NOMO-1 (cell line): ENCODE results near the gene STON1.
A peak's percentile ranks its signal among the peaks of the same experiment; 100 is the strongest.
"Not testable (repeated sequence)": the region's sequence is repeated elsewhere in the genome, so short reads cannot be mapped to it uniquely, and the experiment has no call there.

Experiments used
- DNase-seq, 2 experiments: peaks; one replicate each; lab custom pipeline; 2025; ENCODE audit not compliant: unreplicated experiment in 2 of 2; lab: John Stamatoyannopoulos, UW

STON1 gene

DNA sequence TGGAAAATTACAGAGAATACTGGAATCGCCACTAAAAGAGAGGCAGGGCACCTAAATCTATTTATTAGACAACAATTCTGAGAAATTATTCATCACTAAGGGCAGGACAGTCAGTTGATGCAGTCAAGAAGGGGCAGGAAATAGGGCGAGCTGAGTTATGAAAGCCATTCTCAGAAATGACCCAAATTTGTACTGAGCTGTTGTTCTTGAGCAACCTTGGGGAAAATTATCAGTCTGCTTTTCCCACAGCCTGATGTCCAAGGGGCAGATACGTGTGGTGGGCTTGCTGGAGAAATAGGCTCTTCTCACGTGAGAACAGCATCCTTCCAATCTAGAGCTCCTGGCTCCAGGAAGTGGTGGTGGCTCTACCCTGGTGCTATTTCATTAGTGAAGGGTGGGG lies 38.6 kb downstream of the STON1 start:
- DNase-seq: no peak

DNA sequence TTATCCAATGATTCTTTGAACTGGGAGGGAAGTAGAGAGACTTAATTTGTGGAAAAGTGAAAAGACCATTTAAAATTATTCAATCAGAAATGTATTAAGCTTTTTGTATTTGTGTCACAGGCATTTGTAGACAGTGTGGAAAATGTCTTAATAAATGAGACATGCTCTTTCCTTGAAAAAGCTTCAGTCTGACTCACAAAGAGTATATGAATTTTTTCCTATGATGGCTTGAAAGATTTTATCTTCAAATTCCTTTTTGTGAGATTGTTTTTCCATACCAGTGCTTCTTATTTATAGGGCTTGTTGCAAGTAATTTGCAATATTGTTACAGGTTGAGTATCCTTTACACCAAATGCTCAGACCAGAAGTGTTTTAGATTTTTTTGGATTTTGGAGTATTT lies 39.5 kb downstream of the STON1 start:
- DNase-seq: no peak

DNA sequence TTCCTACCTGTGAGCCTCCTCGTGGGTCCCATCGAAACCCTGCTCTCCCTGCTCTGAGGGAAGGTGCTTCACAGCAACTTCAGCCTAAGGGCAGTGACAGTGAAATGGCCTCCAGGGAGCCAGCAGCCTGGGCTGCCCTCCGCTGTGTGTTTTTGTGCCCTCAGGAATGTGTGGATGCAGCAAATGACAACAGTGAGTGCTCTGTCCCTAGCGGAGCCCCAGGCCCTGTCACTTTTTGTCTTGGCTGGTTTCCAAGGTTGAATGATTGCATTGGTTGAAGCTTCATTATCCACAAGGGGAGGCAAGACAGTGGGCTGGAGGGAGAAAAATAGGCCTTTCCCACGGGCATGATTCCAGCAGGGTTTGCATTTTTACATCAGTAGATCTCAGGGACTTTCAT lies 42.9 kb downstream of the STON1 start:
- no peak for DNase-seq

DNA sequence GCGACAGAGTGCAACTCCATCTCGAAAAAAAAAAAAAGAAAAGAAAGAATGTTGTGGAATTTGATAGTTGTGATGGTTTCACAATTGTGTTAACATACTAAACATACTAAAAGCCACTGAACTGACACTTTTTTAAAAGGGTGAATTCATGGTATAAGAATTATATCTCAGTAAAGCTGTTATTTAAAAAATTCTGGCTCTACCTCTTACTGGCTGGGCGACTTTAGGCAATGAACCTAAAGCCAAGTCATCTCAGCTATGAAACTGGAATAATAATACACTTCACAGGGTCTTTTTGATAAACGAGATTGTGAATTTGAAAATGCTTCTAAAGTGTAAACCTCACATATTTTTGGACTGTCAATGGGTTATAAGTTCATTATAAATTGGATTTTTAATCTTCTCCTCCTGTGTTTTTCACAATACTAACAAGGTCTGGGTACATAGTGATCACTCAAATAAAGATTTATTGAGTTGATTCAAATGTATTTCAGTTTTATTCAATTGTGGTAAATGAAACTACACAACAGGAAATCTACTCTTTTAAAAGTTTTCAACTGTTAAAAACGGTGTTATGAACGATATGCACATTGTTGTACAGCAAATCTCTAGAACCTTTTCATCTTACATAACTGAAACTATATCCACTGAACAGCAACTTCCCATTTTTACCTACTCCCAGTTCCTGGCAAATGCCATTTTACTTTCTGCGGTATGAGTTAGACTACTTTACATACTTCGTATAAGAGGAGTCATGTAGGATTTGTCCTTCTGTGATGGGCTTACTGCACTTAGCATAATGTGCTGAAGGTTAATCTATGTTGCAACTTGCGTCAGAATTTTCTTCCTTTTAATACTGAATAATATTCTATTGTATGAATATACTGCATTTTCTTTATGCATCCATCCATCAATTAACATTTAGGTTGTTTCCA lies 44.7 kb downstream of the STON1 start:
- peak; percentile 26 to 54 for DNase-seq

- peak in 1 of 2 experiments; percentile 16 for DNase-seq
Observed at GRCh38 chr2:48578313-48578712, 48.4 kb downstream of the STON1 start.

DNA sequence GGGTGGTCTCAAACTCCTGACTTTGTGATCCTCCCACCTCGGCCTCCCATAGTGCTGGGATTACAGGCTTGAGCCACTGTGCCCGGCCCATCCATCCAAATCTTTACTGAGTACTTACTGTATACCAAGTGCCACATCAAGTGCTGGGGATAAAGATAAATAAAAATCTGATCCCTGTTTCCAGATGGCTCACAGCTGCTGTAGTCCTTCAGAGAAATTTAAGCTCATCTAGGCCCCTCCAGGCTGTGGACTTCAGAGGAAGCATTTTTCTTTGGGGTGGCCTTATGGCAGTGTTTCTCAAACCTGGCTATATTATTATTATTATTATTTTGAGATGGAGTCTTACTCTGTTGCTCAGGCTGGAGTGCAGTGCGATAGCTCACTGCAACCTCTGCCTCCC lies 54.0 kb downstream of the STON1 start:
- DNase-seq: no peak

GRCh38 chr2:48584551-48584950 lies 54.6 kb downstream of the STON1 start:
- no peak for DNase-seq

DNA sequence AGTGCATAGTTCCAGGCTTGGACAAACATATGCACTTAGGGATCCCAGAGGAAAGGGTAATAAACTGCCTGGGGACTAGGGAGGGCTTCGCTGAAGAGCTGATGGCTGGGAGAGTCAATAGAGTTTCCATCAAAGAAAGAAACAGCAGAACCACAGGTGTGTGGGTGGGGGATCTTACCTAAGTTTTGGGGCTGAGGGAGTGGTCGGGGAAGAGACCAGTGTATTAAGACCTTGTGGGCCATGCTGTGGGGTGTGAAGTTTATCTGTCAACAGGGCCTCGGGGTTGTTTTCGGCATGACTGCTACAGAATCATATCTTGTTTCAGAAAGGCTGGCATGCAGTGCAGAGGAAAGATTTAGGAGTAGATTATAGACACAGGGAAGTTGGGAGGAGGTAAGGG lies 56.5 kb downstream of the STON1 start:
- DNase-seq: no peak

DNA sequence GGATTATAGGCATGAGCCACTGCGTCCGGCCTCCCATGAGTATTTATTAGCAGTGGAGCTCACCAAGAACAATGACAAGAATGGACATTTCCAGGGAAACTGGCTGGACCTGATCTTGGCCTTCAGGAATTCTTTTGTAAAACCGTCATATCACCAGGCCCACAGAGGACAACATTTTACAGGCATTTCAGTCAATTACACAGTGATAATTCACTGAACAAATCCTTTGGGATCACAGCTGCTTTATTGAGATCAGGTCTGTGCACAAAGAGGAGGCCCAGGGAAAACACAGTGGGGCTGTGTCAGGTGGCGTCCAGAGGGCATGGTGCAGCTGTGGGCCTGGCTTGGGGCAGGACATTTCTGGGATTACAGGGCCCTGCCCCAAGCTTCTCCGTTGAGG lies 57.6 kb downstream of the STON1 start:
- DNase-seq: no peak

DNA sequence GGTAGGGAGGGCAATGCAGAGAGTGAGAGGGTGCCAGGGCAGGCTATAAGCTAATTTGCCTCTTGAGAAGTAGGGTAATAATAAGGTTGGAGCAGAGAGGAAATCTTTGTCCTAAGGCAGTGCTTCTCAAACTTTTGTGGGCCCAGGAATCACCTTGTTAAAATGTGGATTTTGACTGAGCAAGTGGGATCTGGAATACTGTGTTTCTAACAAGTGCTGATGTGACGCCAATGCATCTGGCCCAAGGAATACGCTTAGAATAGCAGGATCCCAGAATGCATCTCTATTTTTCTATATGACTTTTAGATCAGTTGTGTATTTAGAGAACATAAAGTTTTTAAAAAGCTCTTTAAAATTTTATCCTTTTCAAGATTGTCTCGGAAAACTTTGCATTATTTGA lies 58.0 kb downstream of the STON1 start:
- DNase-seq: no peak

DNA sequence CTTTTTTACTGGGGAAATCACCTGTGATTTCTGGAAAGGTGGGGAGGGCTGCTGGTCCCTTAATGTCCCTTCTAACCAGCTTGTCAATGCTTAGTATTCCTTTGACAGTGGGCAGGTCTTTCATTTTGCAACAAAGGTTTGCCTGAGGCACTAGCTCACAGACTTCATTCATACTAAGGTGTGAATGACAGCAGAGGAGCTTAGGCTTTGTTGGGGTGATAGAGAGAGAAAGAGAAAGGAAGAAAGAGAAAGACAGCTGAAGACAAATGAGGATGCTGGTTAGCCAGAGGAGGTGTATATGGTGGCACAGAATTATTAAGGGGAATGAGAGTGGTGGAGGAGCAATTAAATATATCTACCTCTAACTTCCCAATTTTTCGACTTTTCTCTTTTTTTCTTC lies 58.8 kb downstream of the STON1 start:
- no peak for DNase-seq

- DNase-seq: peak in 1 of 2 experiments; percentile 27
Observed at GRCh38 chr2:48589170-48589767, 59.3 kb downstream of the STON1 start.

DNA sequence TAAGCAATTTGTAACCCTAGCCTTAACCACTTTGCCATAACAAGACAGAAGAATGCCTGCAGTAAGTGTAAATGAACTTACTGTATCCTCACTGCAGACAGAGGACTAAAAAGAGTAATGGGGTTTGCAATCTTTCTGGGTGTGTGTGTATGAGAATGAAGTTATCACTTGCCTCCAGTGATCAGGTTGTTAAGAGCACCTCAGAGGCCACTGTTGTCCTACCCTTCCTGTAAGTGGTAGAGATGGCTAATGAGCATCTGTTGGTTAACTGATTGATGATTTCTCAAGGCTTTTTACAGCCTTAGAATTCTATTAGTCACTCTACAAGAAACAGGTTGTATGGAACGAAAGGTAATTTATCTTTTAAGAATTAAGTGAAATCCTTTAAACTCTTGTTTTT lies 60.1 kb downstream of the STON1 start:
- DNase-seq: no peak

DNA sequence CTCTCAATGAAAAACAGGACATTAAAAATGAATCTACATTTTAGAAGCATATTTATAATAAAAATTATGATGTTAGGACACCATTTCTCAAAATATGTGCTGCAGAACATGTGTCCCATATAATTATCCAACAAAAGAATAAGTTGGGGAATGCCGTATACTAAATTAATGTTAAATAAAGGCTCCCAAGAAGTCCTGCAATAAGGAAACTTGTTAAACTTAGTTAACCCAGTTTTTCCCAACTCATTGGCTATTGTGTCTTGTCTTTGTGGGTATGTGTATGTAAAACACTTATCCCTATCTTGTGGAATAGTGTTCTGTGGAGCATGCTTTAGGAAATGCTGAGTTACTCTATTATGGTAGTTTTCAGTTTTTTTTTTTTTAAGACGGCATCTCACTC lies 62.1 kb downstream of the STON1 start:
- no peak for DNase-seq

DNA sequence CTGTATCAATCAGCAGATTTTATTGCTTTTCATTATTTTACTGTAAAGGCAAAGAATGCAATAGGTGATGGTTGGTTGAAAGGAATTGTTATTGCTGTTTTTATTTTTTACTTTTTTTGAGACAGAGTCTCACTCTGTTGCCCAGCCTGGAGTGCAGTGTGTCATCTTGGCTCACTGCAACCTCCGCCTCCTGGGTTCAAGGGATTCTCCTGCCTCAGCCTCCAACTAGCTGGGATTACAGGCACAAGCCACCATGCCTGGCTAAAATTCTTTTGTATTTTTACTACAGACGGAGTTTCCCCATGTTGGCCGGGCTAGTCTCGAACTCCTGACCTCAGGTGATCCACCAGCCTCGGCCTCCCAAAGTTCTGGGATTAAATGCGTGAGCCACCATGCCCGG lies 66.8 kb downstream of the STON1 start:
- DNase-seq: not testable (repeated sequence)

DNA sequence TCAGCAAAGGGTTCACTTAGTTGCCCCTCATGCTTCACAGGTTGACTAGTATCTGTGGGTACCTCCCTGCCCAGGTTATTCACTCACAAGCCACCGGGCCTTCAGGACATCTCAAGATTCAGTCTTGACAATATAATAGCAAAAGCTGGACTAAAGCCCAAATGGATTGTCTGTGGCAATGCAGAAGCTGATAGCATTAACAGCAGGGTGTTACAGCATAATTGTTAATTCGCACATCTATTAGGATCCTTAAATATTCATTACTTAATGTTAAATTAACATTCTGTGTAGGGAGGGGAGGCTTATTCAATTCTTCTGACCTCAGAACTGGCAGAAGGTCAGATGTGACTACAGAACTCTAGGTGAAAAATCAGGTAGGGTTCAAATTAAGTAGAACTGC lies 67.5 kb downstream of the STON1 start:
- DNase-seq: no peak

DNA sequence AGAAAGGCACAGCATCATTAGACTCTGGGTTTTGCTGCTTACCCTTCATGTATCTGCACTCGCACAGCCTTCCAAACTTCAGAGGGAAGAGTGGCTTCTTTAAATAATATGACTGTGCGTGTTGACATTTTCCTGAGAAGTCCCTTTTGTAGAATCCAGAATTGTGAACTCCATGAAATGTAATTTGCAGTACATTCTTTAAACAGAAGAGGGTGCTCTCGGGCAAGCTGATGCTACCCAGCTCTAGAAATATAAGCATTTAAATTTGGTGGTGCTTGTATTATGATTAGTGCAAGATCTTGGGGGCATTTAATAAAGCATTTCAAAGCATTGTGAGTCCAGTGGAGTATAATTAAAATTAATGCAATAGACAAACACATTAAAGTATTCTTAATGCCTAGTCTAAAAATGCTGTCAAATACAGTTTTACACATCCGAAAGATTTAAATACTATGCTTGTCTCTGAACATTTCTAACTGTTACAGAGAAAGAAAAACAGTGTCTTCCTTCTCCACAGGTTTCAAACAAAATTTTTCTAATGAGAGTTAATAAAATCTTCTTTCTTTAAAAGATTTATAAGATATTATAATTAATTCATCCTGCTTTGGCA lies 70.4 kb downstream of the STON1 start:
- DNase-seq: peak in 1 of 2 experiments; percentile 36

DNA sequence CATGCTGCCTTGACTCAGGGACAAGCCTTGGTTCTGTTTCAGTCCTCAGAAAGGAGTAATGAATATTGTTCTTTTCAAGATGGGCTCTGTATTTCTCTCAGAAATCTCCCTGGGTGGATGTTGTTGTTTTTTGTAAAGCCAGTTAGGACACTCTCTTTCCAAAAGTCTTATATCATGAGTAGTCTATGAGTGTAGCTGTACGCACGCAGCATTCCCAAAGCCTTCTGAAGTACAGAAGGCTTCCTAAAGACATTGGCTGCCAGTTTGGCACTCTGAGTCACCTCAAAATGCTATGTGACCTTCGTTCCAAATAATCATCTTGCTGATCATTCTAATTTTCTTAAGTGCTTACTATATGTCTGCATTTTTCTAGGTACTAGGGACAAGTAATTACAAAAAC lies 71.0 kb downstream of the STON1 start:
- DNase-seq: no peak

- peak in 1 of 2 experiments; percentile 7 for DNase-seq
Observed at GRCh38 chr2:48601349-48601748, 71.4 kb downstream of the STON1 start.

DNA sequence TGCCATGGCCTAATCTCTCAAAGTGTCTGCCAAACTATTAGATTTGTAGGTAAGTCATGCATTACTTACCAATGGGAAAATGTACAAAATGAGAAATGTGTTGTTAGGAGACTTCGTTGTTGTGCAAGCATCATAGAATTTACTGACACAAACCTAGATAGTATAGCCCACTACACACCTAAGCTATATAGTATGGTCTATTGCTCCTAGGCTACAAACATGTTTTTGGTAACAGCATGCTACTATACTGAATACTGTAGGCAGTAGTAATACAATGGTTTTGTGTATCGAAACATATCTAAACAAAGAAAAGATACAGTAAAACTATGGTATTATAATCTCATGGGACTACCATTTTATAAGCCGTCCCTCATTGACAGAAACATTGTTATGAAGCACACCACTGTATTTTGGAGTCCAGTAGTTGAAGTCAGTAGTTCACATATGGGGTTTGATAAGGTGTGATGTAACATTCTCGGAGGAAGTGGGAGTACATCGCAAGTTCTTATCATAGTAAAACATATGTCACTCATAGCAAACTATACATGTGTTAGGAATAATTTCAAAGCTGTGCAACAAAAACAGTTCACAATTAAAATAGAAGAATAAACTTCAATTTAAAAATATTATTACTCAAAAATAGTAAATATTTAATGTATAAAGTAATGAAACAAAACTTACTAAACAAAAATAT lies 75.7 kb downstream of the STON1 start:
- no peak for DNase-seq

DNA sequence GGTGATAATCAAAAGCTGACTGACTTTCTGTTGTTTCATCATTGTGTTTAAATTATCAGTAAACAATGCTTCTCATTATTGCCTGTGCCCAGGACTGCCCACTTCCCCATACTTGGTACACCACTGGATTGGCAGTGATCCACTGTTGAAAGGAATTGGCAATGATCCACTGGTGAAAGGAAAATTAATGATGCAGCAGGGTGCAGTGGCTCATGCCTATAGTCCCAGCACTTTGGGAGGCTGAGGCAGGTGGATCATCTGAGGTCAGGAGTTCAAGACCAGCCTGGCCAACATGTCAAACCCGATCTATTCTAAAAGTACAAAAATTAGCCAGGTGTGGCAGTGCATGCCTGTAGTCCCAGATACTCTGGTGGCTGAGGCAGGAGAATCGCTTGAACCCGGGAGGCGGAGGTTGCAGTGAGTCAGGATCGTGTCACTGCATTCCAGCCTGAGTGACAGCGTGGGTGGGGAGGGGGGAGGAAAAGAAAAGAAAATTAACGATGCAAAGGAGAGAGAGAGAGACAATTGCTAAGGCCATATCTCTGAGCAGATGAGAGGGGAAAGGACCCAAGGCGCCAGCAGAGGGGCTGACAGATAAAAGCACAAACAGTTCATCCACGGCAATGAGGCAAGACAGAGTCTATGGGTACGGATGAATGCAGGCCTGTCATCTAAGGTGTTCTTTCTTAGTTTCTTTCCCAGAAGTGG lies 77.5 kb downstream of the STON1 start:
- DNase-seq: no peak
